HL-60/S4 treated with retinoic acid at 250 ng/mL for 4 days and 3 days (cell line): ENCODE measurements around the gene CES1.
"Not testable (repeated sequence)": the region's sequence is repeated elsewhere in the genome, so short reads cannot be mapped to it uniquely, and the experiment has no call there.

Source experiments
- in situ Hi-C: fragments of 300-500 bp; cut with MboI; formaldehyde crosslinking; loops from 2 replicates; pipeline ENCODE4 v1.7.0; 2022; ENCODE audit warnings: low sequenced_read_pairs

CES1 gene

DNA sequence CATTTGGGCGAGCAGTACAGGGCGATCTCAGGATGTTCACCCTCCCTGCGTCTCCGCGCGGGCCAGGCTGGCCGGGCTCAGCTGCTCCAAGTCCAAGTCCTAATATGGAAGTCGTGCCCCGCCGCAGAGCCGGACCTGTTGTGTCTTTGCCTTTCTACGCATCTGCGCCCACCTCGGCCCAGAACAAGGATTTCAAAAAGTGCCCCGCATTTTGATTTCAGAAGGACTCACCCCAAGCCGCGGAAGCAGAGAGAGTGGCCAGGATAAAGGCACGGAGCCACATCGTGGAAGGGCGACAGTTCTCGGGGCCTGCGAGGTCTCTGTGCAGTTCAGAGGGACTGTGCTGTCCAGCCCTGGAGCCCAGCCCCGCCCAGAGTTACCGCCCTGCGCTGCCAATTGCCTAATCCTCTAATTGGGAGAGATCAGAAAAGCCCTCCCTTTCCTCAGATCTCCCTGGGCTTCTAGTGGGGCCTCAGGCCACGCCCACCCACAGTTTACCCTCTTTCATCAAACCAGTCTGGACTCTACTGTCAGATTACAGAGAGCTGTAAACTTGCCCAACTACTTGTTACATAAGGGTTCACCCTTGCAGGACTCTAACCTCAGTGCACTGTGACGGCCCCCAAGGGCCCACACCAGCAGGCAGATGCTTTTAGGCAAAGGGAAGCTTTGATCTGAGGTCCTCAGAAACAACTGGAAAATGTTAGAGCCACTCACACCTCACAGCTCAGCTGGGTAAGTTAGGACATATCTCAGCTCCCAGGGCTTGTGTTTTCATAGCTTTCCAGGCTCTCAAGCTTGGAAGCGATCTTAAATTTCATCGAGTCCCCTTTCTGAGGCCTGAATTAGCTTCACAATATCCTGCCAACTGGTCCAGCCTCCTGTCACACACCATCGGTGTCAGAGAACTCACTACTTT, at the start of gene CES1:
Gene CES1, minus strand, starts transcription at position 324 of the 919 bp plus-strand sequence. Its CDS starts 41 bp downstream, at position 283.
- in situ Hi-C loops = loop anchor here (10.0 kb wide), 1 partner anchor 68 kb away; no protein-coding TSS in a partner anchor

DNA sequence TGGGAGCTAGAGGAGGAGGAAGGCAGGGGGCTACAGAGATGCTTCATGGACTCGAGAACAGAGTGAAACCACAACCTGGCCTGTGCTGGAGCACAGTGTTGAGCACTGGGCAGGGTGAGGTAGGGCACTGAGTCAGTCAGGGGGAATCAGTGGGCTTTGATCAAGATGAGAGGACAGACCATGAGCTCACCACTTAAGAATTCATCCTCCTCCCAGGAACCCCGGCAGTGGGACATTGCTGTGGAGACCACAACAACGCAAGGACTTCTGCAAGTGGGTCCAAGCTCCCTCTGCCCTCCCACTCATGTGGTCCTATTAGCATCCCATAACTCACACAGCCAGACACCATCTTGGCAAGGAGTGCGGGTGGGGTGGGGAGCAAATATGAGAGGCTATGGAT, 44.0 kb upstream of the CES1 start:
- in situ Hi-C loops = no loop called here

GRCh38 chr16:55875273-55875672, 42.4 kb upstream of the CES1 start, which contains the start of gene CES5A:
Gene CES5A (minus strand): TSS chr16:55875373. CDS start chr16:55875221, 152 bp downstream.
- in situ Hi-C loops = no loop called here

GRCh38 chr16:55873122-55873521, 40.2 kb upstream of the CES1 start:
- in situ Hi-C loops = no loop called here

- in situ Hi-C loops = no loop called here
These were observed 39.2 kb upstream of the CES1 start for GRCh38 chr16:55872130-55872529.

GRCh38 chr16:55871411-55872038, 38.6 kb upstream of the CES1 start:
- in situ Hi-C loops = no loop called here

GRCh38 chr16:55868980-55869379, 36.1 kb upstream of the CES1 start:
- in situ Hi-C loops = no loop called here

DNA sequence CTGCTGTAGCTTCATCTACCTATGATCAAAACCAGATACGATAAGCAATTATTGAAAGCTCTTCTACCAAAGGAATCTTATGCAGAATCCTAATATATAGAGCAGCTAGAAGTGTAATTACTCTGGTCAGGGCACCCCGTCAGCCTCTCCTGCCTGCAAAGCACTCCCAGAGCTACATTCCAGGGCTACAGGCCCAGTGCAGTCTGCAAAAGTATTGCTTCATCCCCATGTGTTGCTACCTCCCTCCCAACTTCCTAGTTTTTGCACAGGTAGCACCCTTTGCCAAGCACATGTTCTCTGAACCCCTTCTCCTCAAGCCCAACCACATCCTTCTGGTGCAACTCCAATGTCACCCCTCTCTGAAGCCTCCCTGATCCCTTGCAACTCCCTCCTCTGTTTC, 35.2 kb upstream of the CES1 start:
- in situ Hi-C loops = no loop called here

- in situ Hi-C loops = no loop called here
These were observed 28.4 kb upstream of the CES1 start for GRCh38 chr16:55861288-55861687.

- in situ Hi-C loops = not testable (repeated sequence)
These were observed 24.8 kb upstream of the CES1 start for GRCh38 chr16:55857650-55858049.

- in situ Hi-C loops = no loop called here
These were observed 24.1 kb upstream of the CES1 start for GRCh38 chr16:55856950-55857349.

DNA sequence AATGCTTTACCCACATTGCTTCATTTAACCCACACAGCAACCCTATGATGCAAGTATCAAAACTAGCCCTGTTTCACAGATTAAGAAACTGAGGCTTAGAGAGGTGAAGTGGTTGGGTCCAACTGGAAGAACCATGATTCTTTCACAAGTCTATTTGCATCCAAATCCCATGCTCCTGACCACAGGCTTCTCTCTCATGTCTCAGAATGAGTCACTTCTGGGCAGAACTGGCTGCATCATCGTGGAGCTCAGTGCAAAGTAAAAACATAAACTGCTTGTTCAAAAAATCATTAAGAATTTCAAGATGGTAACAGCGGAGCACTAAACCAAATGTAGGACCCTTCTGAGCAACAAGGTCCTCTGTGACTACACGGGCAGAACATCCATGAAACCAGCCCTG, 20.2 kb upstream of the CES1 start:
- in situ Hi-C loops = no loop called here

DNA sequence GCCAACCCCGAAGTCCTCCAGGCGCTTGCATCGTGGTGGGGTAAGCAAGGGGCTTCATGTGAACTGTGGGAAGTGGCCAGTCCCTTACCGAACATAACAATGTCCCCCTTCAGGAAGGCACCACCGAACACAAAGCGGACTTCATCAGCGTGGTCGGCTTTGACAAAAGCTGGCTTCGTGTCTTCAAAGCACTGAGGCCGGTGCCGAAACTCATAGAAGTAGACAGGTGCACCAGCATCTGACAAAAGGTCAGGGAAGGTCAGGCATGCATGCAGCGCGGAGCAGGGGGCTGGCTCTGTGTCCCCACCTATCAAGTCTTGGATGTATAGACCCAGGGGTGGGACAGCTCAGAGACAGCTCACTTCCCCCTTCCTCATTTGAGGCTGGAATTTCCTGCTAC, 16.6 kb upstream of the CES1 start:
- in situ Hi-C loops = loop anchor here (10.0 kb wide), 2 partner anchors 135 to 385 kb away; no protein-coding TSS in a partner anchor

DNA sequence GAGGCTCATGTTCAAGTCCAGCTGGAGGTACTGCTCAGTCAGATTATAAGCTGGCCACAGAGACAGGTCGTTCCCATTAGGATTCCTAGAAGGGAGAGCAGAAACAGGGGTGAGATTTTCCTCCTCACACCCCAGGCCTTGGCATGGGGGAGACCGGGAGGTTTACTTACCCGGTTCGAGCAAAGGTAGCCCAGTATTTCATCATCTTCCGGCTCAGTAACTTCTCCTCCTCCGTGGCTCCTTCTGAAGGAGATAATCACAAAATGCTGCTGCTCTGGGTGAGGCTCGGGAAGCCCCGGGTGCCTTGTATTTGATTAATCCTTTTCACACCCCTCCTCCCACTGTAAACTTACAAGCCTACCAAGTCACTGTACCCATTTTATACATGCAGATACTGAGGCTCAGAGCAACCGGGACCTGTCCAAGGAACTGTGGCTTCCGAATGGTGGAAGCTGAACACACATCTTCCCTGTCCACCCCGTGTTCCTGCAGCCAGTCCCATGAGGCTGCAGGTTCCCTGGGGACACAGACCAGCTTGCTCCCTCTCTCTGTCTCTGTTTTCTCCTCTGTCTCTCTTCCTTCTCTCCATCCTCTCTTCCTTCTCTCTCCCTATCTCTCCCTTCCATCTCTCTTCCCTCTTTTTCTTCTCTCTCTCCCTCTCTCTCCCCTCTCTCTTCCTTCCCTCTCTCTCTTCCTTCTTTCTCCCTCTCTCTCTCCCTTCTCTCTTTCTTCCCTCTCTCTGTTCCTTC, 13.9 kb upstream of the CES1 start:
- in situ Hi-C loops = loop anchor here (10.0 kb wide), 2 partner anchors 132 to 382 kb away; no protein-coding TSS in a partner anchor

DNA sequence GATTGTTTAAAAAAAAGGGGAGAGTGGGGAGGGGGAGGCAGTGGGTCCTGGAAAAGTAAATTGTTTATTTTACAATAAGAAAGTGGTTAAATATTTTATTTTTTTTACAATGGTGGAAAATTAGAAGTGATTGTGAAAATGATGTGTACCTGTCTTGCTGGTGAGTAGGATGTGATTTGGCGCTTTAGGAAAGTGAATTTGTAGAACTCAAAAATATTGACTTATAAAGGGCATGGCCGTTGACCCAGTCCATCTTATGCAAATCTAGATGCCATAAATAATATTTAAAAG, 10.2 kb upstream of the CES1 start:
- in situ Hi-C loops = loop anchor here (10.0 kb wide), 2 partner anchors 128 to 378 kb away; no protein-coding TSS in a partner anchor

DNA sequence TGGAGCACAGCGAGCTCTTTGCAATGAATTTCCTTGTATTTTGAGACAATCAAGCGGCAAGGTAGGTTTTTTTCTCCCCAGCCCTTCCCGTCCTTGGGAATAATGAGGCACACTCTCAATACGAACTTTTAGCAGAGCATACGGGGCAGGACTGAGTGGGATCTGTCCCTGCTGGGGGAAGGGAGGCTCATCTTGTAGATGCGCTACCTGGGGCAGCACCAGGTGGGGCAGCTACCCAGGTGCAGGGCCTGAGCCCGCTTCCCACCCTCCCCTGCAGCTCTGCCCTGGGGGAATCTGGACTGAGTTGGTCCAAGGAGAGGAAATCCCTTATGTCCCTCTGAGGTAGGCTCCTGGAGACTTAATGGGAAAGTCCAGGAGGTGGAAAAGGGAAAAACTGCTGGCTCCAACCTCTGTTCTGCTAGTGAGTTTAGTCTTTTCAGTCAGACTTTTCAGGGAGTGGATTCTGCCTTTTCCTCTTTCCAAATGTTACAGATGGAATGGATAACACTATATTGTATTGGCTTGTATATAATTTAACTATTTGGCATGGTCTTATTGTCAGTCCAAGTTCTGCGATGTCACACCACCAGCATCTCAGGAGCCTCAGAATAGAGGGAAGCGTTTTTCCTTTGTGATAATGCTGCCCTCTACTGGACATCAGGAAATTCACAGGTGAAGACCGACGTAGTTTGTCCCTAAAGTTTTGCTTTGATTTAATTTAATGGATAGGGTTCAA, 9.6 kb upstream of the CES1 start:
- in situ Hi-C loops = loop anchor here (10.0 kb wide), 2 partner anchors 128 to 378 kb away; no protein-coding TSS in a partner anchor

- in situ Hi-C loops = loop anchor here (10.0 kb wide), 1 partner anchor 74 kb away; no protein-coding TSS in a partner anchor
These were observed 6.2 kb upstream of the CES1 start for GRCh38 chr16:55839115-55839514.

DNA sequence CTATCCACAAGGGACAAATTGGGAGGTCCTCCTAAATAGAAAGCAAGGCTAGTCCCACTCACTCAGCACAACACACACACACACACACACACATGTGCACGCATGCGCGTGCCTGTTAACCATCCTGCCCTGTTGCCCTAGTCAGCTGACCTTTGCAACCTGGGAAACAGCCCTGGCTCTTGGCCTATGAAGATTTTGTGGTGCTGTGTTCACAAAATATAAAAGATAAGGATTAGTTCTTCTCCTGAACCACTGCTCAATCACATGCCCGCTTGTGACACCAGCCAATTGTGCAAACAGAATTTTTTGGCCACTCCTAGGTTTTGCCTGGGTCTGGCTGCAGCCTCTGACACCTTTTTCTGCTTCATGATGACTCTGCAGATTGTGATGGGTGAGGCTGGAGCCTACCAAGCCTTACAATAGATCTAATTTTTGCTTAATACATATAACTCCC, 3.3 kb upstream of the CES1 start:
- in situ Hi-C loops = loop anchor here (10.0 kb wide), 1 partner anchor 71 kb away; no protein-coding TSS in a partner anchor

GRCh38 chr16:55835581-55835980, 2.7 kb upstream of the CES1 start:
- in situ Hi-C loops = loop anchor here (10.0 kb wide), 1 partner anchor 71 kb away; no protein-coding TSS in a partner anchor

DNA sequence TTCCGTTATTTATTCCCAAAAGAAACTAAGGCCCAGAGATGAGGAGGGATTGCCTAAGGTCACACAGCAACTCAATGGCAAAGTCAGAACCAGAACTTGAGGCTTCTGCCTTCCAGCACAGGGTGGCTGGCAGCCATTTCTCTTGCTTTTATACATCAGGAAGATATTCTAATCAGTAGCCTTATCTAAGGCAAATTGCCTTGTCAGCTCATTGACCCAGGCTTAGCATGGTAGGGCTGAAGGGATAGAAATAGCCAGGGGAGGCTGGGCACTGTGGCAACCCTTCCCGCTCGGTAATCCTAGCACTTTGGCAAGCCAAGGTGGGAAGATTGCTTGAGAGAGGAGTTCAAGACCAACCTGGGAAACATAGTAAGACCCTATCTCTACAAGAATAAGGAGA, 2.3 kb upstream of the CES1 start:
- in situ Hi-C loops = loop anchor here (10.0 kb wide), 1 partner anchor 70 kb away; no protein-coding TSS in a partner anchor
